H9 (cell line): ENCODE data around the gene SLC36A3. TPM values are rescaled to one million over a fixed set of nuclear protein-coding genes. Genes with fewer than 3 reads are reported as not detected.
"Not testable (repeated sequence)": the region's sequence is repeated elsewhere in the genome, so short reads cannot be mapped to it uniquely, and the experiment has no call there.

Experiments
- DNase-seq: peaks from one replicate; pipeline ENCODE4 v3.0.0-alpha.2; 2017
- H2AFZ ChIP-seq: one replicate; pipeline ENCODE4 v1.6.1; 2013; ENCODE audit warnings: mild to moderate bottlenecking, low read length, control low read depth, moderate library complexity
- H2AK5ac ChIP-seq: 2 replicates; pipeline ENCODE4 v1.6.1; 2013; ENCODE audit warnings: low read length, control low read depth, mixed read lengths; ENCODE audit not compliant: insufficient read length
- H2BK120ac ChIP-seq: one replicate; pipeline ENCODE4 v1.6.1; 2013; ENCODE audit warnings: low read depth, mild to moderate bottlenecking, low read length, control low read depth, inconsistent platforms; ENCODE audit not compliant: poor library complexity, severe bottlenecking
- H2BK12ac ChIP-seq: 2 replicates; pipeline ENCODE4 v1.6.1; 2013; ENCODE audit warnings: low read length, control low read depth, mixed read lengths, low read depth; ENCODE audit not compliant: insufficient read length
- H2BK15ac ChIP-seq: 2 replicates; pipeline ENCODE4 v1.6.1; 2013; ENCODE audit warnings: low read depth, low read length, control low read depth
- H2BK20ac ChIP-seq: one replicate; pipeline ENCODE4 v1.6.1; 2013; ENCODE audit warnings: low read depth, mild to moderate bottlenecking, low read length, control low read depth, inconsistent platforms; ENCODE audit not compliant: poor library complexity, severe bottlenecking
- H2BK5ac ChIP-seq: 2 replicates; pipeline ENCODE4 v1.6.1; 2013; ENCODE audit warnings: low read length, control low read depth, mixed read lengths; ENCODE audit not compliant: insufficient read length
- H3K14ac ChIP-seq: 2 replicates; pipeline ENCODE4 v1.6.1; 2013; ENCODE audit warnings: low read length, control low read depth; ENCODE audit not compliant: insufficient read depth
- H3K18ac ChIP-seq: 2 replicates; pipeline ENCODE4 v1.6.1; 2013; ENCODE audit warnings: low read depth, mild to moderate bottlenecking, mixed read lengths, low read length, control low read depth; ENCODE audit not compliant: insufficient read length
- H3K23ac ChIP-seq: 2 replicates; pipeline ENCODE4 v1.6.1; 2013; ENCODE audit warnings: low read length, control low read depth, mixed read lengths, low read depth; ENCODE audit not compliant: insufficient read length
- H3K23me2 ChIP-seq: 2 replicates; pipeline ENCODE4 v1.6.1; 2013; ENCODE audit warnings: low read depth, mild to moderate bottlenecking, mixed read lengths, low read length, control low read depth; ENCODE audit not compliant: insufficient read length, poor library complexity, severe bottlenecking
- H3K27ac ChIP-seq: 2 replicates; pipeline ENCODE4 v1.5.1; 2013; ENCODE audit warnings: low read length, control low read depth, mixed read lengths, low read depth; ENCODE audit not compliant: insufficient read length
- H3K27me3 ChIP-seq: 2 replicates; pipeline ENCODE4 v1.6.1; 2013; ENCODE audit warnings: low read length, control low read depth, inconsistent platforms; ENCODE audit not compliant: insufficient read depth
- H3K4ac ChIP-seq: 2 replicates; pipeline ENCODE4 v1.6.1; 2013; ENCODE audit warnings: low read depth, mild to moderate bottlenecking, control low read depth, inconsistent platforms, low read length, moderate library complexity
- H3K4me1 ChIP-seq: 2 replicates; pipeline ENCODE4 v1.6.1; 2013; ENCODE audit warnings: low read length, control low read depth, inconsistent platforms; ENCODE audit not compliant: insufficient read depth
- H3K4me2 ChIP-seq: 2 replicates; pipeline ENCODE4 v1.6.1; 2013; ENCODE audit warnings: low read length, control low read depth, mixed read lengths; ENCODE audit not compliant: insufficient read length, insufficient read depth
- H3K56ac ChIP-seq: 2 replicates; pipeline ENCODE4 v1.6.1; 2013; ENCODE audit warnings: low read depth, mild to moderate bottlenecking, mixed read lengths, low read length, control low read depth; ENCODE audit not compliant: insufficient read length
- H3K79me1 ChIP-seq: 2 replicates; pipeline ENCODE4 v1.6.1; 2013; ENCODE audit warnings: low read depth, mild to moderate bottlenecking, moderate library complexity, low read length, control low read depth, inconsistent platforms; ENCODE audit not compliant: insufficient read depth, poor library complexity, severe bottlenecking
- H3K79me2 ChIP-seq: 2 replicates; pipeline ENCODE4 v1.6.1; 2013; ENCODE audit warnings: low read length, control low read depth, inconsistent platforms; ENCODE audit not compliant: insufficient read depth
- H3K9ac ChIP-seq: 2 replicates; pipeline ENCODE4 v1.6.1; 2013; ENCODE audit warnings: low read length, control low read depth, mixed read lengths; ENCODE audit not compliant: insufficient read length; ENCODE audit errors: extremely low read depth
- H3K9me3 ChIP-seq: one replicate; pipeline ENCODE4 v1.6.1; 2013; ENCODE audit warnings: low read depth, low read length, inconsistent platforms; ENCODE audit not compliant: control insufficient read depth
- H3T11ph ChIP-seq: one replicate; pipeline ENCODE4 v1.6.1; 2013; ENCODE audit warnings: mild to moderate bottlenecking, low read length, control low read depth, inconsistent platforms
- H4K20me1 ChIP-seq: one replicate; pipeline ENCODE4 v1.6.1; 2013; ENCODE audit not compliant: control insufficient read depth, insufficient read length, insufficient read depth
- H4K5ac ChIP-seq: 2 replicates; pipeline ENCODE4 v1.6.1; 2013; ENCODE audit warnings: low read depth, mild to moderate bottlenecking, mixed read lengths, low read length, control low read depth; ENCODE audit not compliant: insufficient read length
- H4K8ac ChIP-seq: replicated peaks from 2 replicates; pipeline ENCODE4 v1.6.1; 2013; ENCODE audit warnings: low read length, control low read depth, mixed read lengths, low read depth; ENCODE audit not compliant: insufficient read length
- H4K91ac ChIP-seq: 2 replicates; pipeline ENCODE4 v1.6.1; 2013; ENCODE audit warnings: low read depth, mild to moderate bottlenecking, moderate library complexity, mixed read lengths, low read length, control low read depth; ENCODE audit not compliant: insufficient read length
- H3K27ac Mint-ChIP-seq, 3 experiments: 2 replicates in 2 of 3; 3 replicates in 1 of 3; pipeline ENCODE4 v1.8.0; 2020 to 2021; ENCODE audit warnings: mixed read lengths in 3 of 3, mild to moderate bottlenecking in 1 of 3, moderate library complexity in 1 of 3
- H3K27me3 Mint-ChIP-seq: 2 replicates; pipeline ENCODE4 v1.8.0; 2021; ENCODE audit warnings: low read depth, mild to moderate bottlenecking, moderate library complexity, mixed read lengths
- H3K36me3 Mint-ChIP-seq, 3 experiments: 2 replicates in 2 of 3; 3 replicates in 1 of 3; pipeline ENCODE4 v1.8.0; 2020 to 2021; ENCODE audit warnings: low read depth in 3 of 3, mixed read lengths in 3 of 3; ENCODE audit not compliant: insufficient read depth in 1 of 3
- H3K4me1 Mint-ChIP-seq, 2 experiments: 2 replicates each; pipeline ENCODE4 v1.8.0; 2020; ENCODE audit warnings: mixed read lengths in 2 of 2
- H3K4me3 Mint-ChIP-seq, 2 experiments: 2 replicates in 1 of 2; 3 replicates in 1 of 2; pipeline ENCODE4 v1.8.0; 2020 to 2021; ENCODE audit warnings: mild to moderate bottlenecking in 2 of 2, mixed read lengths in 2 of 2, moderate library complexity in 1 of 2
- H3K9me3 Mint-ChIP-seq, 2 experiments: 2 replicates in 1 of 2; 3 replicates in 1 of 2; pipeline ENCODE4 v1.8.0; 2020; ENCODE audit warnings: mild to moderate bottlenecking in 2 of 2, mixed read lengths in 2 of 2, moderate library complexity in 1 of 2
- WGBS: extraction: QIAGEN DNeasy Blood & Tissue Kit; methylation state at CpG from one replicate; pipeline ENCODE4 v1.1.7; 2013; ENCODE audit warnings: missing lambda C conversion rate, low lambda C conversion rate, mixed read lengths; ENCODE audit not compliant: insufficient read length; ENCODE audit errors: extremely low coverage; 5-methylcytosine and 5-hydroxymethylcytosine counted together
- total RNA-seq: library from RNA; stranded (reverse); gene quantifications from 2 replicates; pipeline ENCODE4 v1.2.1, GENCODE V29; 2021
- TF ChIP-seq, protein P1 (sequence below): fragments of 200-600 bp; sonication (generic); conservative IDR thresholded peaks from 3 replicates; pipeline ENCODE4 v1.8.0; 2021; ENCODE audit warnings: antibody characterized with exemption, mild to moderate bottlenecking

The SLC36A3 gene
- total RNA-seq, 1 experiment from 2014 or later: not detected

DNA sequence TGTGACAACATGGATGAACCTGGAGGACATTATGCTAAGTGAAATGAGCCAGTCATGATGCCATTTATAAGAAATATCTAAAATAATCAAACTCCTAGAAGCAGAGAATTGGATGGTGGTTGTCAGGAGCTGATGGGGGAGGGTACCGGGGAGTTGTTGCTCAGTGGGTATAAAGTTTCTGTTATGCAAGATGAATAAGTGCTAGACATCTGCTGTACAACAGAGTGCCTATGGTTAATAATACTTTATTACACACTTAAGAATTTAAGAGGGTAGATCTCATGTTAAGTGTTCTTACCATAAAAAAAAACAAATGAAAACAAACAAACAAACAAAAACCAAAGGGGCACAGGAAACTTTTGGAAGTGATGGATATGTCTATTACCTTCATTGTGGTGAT, 66.7 kb downstream of the SLC36A3 start:
- H3K18ac ChIP-seq: no peak overlapping the region
- peaks cover 18 to 35% of the 10 kb centered on the region in 2 experiments for H3K4me1 Mint-ChIP-seq
- H3K9me3 ChIP-seq: no peaks in the 10 kb centered on the region
- H3T11ph ChIP-seq: no peak overlapping the region
- H3K9ac ChIP-seq: no peak overlapping the region
- H3K27me3 ChIP-seq: no peaks in the 10 kb centered on the region
- no peaks in the 10 kb centered on the region for H4K20me1 ChIP-seq
- H3K4me3 Mint-ChIP-seq: no peak overlapping the region
- no peak overlapping the region for H2BK5ac ChIP-seq
- no peaks in the 10 kb centered on the region for H3K23me2 ChIP-seq
- DNase-seq: no peak
- H2AK5ac ChIP-seq: no peak overlapping the region
- H3K4me2 ChIP-seq: no peak overlapping the region
- H3K36me3 Mint-ChIP-seq: peaks cover 0 to 6% (median 0%) of the 10 kb centered on the region in 3 experiments; a peak in 1 of 7 replicates
- no peak overlapping the region for H2BK20ac ChIP-seq
- H3K27ac ChIP-seq: no peak overlapping the region
- H2BK12ac ChIP-seq: no peak overlapping the region
- no peak overlapping the region for H4K5ac ChIP-seq
- H3K4ac ChIP-seq: no peak overlapping the region
- TF ChIP-seq, protein P1, sequence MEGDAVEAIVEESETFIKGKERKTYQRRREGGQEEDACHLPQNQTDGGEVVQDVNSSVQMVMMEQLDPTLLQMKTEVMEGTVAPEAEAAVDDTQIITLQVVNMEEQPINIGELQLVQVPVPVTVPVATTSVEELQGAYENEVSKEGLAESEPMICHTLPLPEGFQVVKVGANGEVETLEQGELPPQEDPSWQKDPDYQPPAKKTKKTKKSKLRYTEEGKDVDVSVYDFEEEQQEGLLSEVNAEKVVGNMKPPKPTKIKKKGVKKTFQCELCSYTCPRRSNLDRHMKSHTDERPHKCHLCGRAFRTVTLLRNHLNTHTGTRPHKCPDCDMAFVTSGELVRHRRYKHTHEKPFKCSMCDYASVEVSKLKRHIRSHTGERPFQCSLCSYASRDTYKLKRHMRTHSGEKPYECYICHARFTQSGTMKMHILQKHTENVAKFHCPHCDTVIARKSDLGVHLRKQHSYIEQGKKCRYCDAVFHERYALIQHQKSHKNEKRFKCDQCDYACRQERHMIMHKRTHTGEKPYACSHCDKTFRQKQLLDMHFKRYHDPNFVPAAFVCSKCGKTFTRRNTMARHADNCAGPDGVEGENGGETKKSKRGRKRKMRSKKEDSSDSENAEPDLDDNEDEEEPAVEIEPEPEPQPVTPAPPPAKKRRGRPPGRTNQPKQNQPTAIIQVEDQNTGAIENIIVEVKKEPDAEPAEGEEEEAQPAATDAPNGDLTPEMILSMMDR: no peak
- no peak overlapping the region for H2AFZ ChIP-seq
- H3K4me1 ChIP-seq: peaks cover 2% of the 10 kb centered on the region; the same call in 1 of the 2 replicates
- no peak overlapping the region for H4K8ac ChIP-seq
- H3K27ac Mint-ChIP-seq: no peak overlapping the region
- H3K79me2 ChIP-seq: no peaks in the 10 kb centered on the region
- no peak overlapping the region for H2BK120ac ChIP-seq
- H3K23ac ChIP-seq: no peak overlapping the region
- peaks cover 6% of the 10 kb centered on the region in 2 experiments; a peak in 3 of 5 replicates for H3K9me3 Mint-ChIP-seq
- peaks cover 5% of the 10 kb centered on the region; the same call in 1 of the 2 replicates for H3K27me3 Mint-ChIP-seq
- H4K91ac ChIP-seq: no peak overlapping the region
- no peak overlapping the region for H3K56ac ChIP-seq
- H3K14ac ChIP-seq: no peak overlapping the region
- no peaks in the 10 kb centered on the region for H3K79me1 ChIP-seq
- H2BK15ac ChIP-seq: no peak overlapping the region
- WGBS: no CpG with 5 or more reads among the region's 1 CpG

DNA sequence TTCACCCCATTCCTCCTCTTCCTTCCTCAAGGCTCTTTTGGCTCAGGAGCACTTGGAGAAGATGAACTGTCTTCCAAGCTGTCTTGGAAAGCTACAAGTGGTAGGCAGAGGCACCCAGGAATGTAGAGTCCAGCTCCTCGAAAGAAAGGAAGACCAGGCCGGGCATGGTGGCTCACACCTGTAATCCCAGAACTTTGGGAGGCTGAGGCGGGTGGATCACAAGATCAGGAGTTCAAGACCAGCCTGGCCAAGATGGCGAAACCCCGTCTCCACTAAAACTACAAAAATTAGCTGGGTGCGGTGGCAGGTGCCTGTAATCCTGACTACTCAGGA, 68.4 kb downstream of the SLC36A3 start:
- H2AFZ ChIP-seq, H3K9ac ChIP-seq, H3K27ac Mint-ChIP-seq, H3K23ac ChIP-seq, H4K91ac ChIP-seq, H3K36me3 Mint-ChIP-seq, H3K23me2 ChIP-seq, H3K79me2 ChIP-seq, H3K56ac ChIP-seq, DNase-seq, H3K4ac ChIP-seq, H3K79me1 ChIP-seq, H3K9me3 ChIP-seq, H3K27ac ChIP-seq, H2BK15ac ChIP-seq, H2BK20ac ChIP-seq, H3K14ac ChIP-seq, H2BK5ac ChIP-seq, H3K18ac ChIP-seq, H4K20me1 ChIP-seq, H3K4me1 ChIP-seq, H3K9me3 Mint-ChIP-seq, H2BK12ac ChIP-seq, H4K5ac ChIP-seq, H3K4me2 ChIP-seq, H2BK120ac ChIP-seq, H2AK5ac ChIP-seq, H3K27me3 Mint-ChIP-seq, H3T11ph ChIP-seq, H3K27me3 ChIP-seq, H3K4me3 Mint-ChIP-seq, H4K8ac ChIP-seq: not testable (repeated sequence)
- H3K4me1 Mint-ChIP-seq: peaks cover 8 to 18% of the 10 kb centered on the region in 2 experiments
- no CpG with 5 or more reads among the region's 6 CpGs for WGBS
